Measurements from ENCODE around the gene SLC16A12. TPM values are rescaled to one million over a fixed set of nuclear protein-coding genes. Genes with fewer than 3 reads are reported as not detected.

The SLC16A12 gene
- total RNA-seq, 1 donor from 2014 or later = 2.6 TPM

GRCh38 chr10:89465196-89465595, 70.2 kb downstream of the SLC16A12 start:
- peaks cover 25% of the 10 kb centered on the region for H3K4me1 Mint-ChIP-seq (ENCODE audit: low read depth)

GRCh38 chr10:89463846-89464537, 71.4 kb downstream of the SLC16A12 start:
- H3K27me3 Mint-ChIP-seq (ENCODE audit: low read depth) = no peaks in the 10 kb centered on the region
- no peak for TF ChIP-seq CTCF (IDR thresholded peaks at IDR 0.05)
- H3K9me3 Mint-ChIP-seq (ENCODE audit: low read depth) = no peaks in the 10 kb centered on the region
- H3K4me1 Mint-ChIP-seq (ENCODE audit: low read depth) = peaks cover 24% of the 10 kb centered on the region
- DNase-seq (ENCODE audit: low spot score) = no peak
- no peak overlapping the region for H3K4me3 Mint-ChIP-seq (ENCODE audit: unreplicated experiment)
- no peaks in the 10 kb centered on the region for H3K36me3 Mint-ChIP-seq (ENCODE audit: low read depth)
- no peak overlapping the region for H3K27ac Mint-ChIP-seq (ENCODE audit: unreplicated experiment)

More at GRCh38 chr10:89465196-89465595, 70.2 kb downstream of the SLC16A12 start:
- TF ChIP-seq CTCF (IDR thresholded peaks at IDR 0.05) = no peak
- Mint-ChIP-seq H3K27ac (ENCODE audit: unreplicated experiment) (no peak overlapping the region), H3K9me3 (ENCODE audit: low read depth) (no peaks in the 10 kb centered on the region), H3K4me3 (ENCODE audit: unreplicated experiment) (no peak overlapping the region), H3K36me3 (ENCODE audit: low read depth) (no peaks in the 10 kb centered on the region), H3K27me3 (ENCODE audit: low read depth) (no peaks in the 10 kb centered on the region)
- no peak for DNase-seq (ENCODE audit: low spot score)

- no peak for DNase-seq (ENCODE audit: low spot score)
- Mint-ChIP-seq H3K36me3 (ENCODE audit: low read depth) (no peaks in the 10 kb centered on the region), H3K4me3 (ENCODE audit: unreplicated experiment) (no peak overlapping the region), H3K4me1 (ENCODE audit: low read depth) (peaks cover 22% of the 10 kb centered on the region), H3K9me3 (ENCODE audit: low read depth) (no peaks in the 10 kb centered on the region), H3K27me3 (ENCODE audit: low read depth) (no peaks in the 10 kb centered on the region), H3K27ac (ENCODE audit: unreplicated experiment) (peak overlapping the region; percentile 49)
- TF ChIP-seq CTCF (IDR thresholded peaks at IDR 0.05) = no peak
Observed at GRCh38 chr10:89458784-89459183, 76.6 kb downstream of the SLC16A12 start.

- TF ChIP-seq CTCF (IDR thresholded peaks at IDR 0.05) = no peak
- Mint-ChIP-seq H3K4me1 (ENCODE audit: low read depth) (peaks cover 22% of the 10 kb centered on the region), H3K4me3 (ENCODE audit: unreplicated experiment) (no peak overlapping the region), H3K27me3 (ENCODE audit: low read depth) (no peaks in the 10 kb centered on the region), H3K36me3 (ENCODE audit: low read depth) (no peaks in the 10 kb centered on the region), H3K27ac (ENCODE audit: unreplicated experiment) (peak overlapping the region; percentile 49), H3K9me3 (ENCODE audit: low read depth) (no peaks in the 10 kb centered on the region)
- no peak for DNase-seq (ENCODE audit: low spot score)
Observed at GRCh38 chr10:89458291-89458690, 77.1 kb downstream of the SLC16A12 start.

GRCh38 chr10:89454561-89455347, 80.6 kb downstream of the SLC16A12 start:
- Mint-ChIP-seq H3K4me1 (ENCODE audit: low read depth) (peaks cover 22% of the 10 kb centered on the region), H3K27ac (ENCODE audit: unreplicated experiment) (no peak overlapping the region), H3K36me3 (ENCODE audit: low read depth) (no peaks in the 10 kb centered on the region), H3K9me3 (ENCODE audit: low read depth) (no peaks in the 10 kb centered on the region), H3K4me3 (ENCODE audit: unreplicated experiment) (no peak overlapping the region), H3K27me3 (ENCODE audit: low read depth) (no peaks in the 10 kb centered on the region)
- TF ChIP-seq CTCF (IDR thresholded peaks at IDR 0.05) = no peak
- DNase-seq (ENCODE audit: low spot score) = no peak
